ENCODE measurements around the gene OXGR1. TPM values are rescaled to one million over a fixed set of nuclear protein-coding genes. Genes with fewer than 3 reads are reported as not detected.

OXGR1 gene
- total RNA-seq, 1 donor from 2014 or later = 1.9 TPM

- no peak for DNase-seq (ENCODE audit: low spot score)
These were observed 30.3 kb downstream of the OXGR1 start for GRCh38 chr13:96963786-96964475.

GRCh38 chr13:96960379-96960778 lies 33.9 kb downstream of the OXGR1 start:
- no peak for DNase-seq (ENCODE audit: low spot score)

- peak; percentile 36 for DNase-seq (ENCODE audit: low spot score)
These were observed 35.9 kb downstream of the OXGR1 start for GRCh38 chr13:96958286-96958891.

- DNase-seq (ENCODE audit: low spot score) = no peak
These were observed 41.7 kb downstream of the OXGR1 start for GRCh38 chr13:96952595-96952994.

- DNase-seq (ENCODE audit: low spot score) = no peak
These were observed 46.1 kb downstream of the OXGR1 start for GRCh38 chr13:96948127-96948526.

- no peak for DNase-seq (ENCODE audit: low spot score)
These were observed 46.8 kb downstream of the OXGR1 start for GRCh38 chr13:96947343-96947910.

GRCh38 chr13:96946709-96947311 lies 47.5 kb downstream of the OXGR1 start:
- no peak for DNase-seq (ENCODE audit: low spot score)

- DNase-seq (ENCODE audit: low spot score) = no peak
These were observed 53.3 kb downstream of the OXGR1 start for GRCh38 chr13:96940961-96941360.

- peak; percentile 52 for DNase-seq (ENCODE audit: low spot score)
These were observed 58.4 kb downstream of the OXGR1 start for GRCh38 chr13:96935901-96936300.

Other genes starting within 250 kb of the OXGR1 start
- 119 TPM for gene MBNL2, start 227.9 kb upstream of the OXGR1 start, total RNA-seq (ENCODE audit: insufficient read depth, low replicate concordance)

Data from umbilical cord (tissue), 2 donors.